Stimulated activated CD4-positive, alpha-beta T cell treated with anti-CD3 and anti-CD28 coated beads, Interleukin-1b, Interleukin-23, amount 100 ng/mL, for 1 hour (primary cell): ENCODE measurements around the gene BMP6.

Experiments
- DNase-seq, 2 donors: peaks; one replicate each; pipeline ENCODE4 v3.0.0-alpha.2; 2020; ENCODE audit warnings: low read depth in 2 of 2

Gene BMP6

GRCh38 chr6:7828124-7828523 lies 102.2 kb downstream of the BMP6 start:
- no peak for DNase-seq

GRCh38 chr6:7832904-7833750 lies 107.2 kb downstream of the BMP6 start:
- no peak for DNase-seq

- DNase-seq = no peak
Measured at GRCh38 chr6:7833751-7834070, 107.8 kb downstream of the BMP6 start.

DNA sequence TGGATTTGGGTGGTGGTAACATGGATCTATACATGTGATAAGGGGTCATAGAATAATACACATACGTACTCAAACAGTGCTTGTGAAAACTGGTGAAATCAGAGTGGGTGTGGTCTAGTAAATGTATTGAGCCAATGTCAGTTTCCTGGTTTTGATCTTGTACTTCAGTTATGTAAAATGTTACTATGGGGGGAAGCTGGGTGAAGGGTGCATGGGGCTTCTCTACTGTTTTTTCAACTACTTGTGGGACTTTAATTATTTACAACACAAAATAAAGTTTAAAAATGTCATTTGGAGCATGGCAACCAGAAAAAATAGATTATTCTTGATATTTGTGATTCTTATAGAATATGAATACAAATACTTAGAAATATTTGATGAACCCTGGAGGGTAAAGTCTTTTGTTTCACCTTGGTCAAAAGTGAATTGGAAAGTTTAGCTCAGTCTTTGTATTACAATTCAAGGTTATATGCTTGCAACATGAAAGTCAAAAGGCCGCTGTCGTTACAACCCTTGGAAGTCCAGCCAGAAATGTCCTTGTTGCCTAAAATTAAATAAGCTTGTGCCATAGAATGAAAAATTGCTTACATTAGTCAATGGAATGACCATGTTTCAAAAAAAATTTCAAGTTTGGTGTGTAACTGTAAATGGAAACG lies 110.6 kb downstream of the BMP6 start:
- DNase-seq = no peak

DNA sequence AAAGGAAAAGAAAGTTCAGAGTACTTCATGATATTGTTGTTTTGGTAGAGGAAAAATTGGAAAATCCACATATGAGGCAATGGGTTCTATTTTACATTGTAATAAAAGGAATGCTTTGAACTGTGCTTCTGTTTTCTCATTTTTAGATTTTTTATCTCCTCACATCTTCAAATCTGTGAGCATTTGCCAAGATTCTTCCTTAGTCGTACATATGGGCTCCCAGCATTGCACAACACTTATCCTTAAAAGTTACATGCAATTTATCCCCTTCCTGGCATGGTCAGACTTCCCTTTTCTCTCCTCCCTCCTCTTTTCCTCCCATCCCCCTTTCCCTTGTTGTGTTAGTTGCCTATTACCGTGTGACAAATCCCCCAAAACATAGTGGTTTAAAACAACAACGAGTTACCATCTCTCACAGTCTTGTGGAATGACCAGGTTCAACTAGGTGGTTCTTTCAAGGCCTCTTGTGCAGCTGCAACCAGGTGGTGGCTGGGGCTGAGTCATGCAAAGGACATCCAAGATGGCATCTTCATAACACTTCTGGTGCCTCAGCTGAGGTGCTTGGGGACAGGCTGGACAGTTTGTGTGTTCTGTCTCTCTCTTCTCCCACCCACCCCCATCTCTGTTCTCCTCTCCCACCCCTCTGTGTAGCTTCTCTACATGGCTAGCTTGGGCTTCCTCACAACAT lies 116.0 kb downstream of the BMP6 start:
- no peak for DNase-seq

- no peak for DNase-seq
Measured at GRCh38 chr6:7846966-7847818, 121.3 kb downstream of the BMP6 start.

GRCh38 chr6:7848229-7848628 lies 122.3 kb downstream of the BMP6 start:
- no peak for DNase-seq

DNA sequence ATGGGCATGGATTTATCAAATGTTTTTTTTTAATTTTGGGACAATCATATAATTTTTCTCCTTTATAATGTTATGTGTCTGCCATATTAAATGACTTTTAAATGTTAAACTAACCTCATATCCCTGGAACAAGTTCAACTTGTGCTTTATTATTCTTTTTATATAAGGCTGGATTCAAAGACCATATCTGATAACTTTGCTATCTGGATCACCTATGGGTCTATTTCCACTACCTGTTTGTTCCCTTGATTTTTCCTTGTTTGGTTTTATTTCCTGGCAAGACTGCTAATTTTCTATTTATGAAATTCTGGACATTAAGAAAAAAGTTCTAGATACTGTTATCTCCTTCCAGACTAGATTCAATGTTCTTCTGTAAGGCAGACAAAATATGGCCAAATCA lies 125.9 kb downstream of the BMP6 start:
- DNase-seq = no peak

DNA sequence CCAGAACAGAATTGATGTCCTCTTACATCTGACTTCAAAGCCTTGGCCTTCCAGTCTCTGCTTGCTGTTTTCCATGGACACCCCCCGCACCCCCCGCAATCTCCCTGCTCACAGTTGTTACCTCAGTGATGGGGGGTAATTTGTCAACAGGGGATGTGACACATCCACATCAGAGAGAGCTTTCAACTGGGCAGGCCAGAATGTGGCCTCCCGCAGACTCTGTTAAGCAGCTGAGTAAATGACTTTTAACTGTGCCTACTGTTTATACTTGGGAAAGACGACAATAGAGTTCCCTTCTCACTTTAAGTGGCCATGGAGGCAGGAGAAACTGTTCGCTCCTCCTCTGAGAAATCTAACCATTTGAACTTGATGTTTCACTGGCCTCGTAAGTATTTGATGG lies 133.7 kb downstream of the BMP6 start:
- DNase-seq = no peak

DNA sequence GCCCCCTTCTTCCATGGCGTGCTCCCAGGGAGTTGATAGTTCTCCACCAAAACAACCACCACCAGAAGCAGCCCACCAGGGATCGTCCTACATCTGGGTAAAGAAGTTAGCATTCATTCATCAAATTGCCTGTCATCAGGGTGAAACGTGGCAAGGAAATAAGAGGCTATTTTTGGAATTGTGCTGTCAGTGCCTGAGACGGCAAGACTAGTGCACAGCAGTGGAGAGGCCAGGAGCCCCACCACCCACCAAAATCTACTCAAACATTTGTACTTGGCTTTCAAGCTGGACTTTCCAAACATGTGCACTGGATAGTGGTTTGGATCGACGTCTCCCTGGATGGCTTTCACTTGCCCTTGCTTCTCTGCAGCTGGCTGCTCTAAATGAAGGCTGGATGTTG lies 139.9 kb downstream of the BMP6 start:
- DNase-seq = no peak

DNA sequence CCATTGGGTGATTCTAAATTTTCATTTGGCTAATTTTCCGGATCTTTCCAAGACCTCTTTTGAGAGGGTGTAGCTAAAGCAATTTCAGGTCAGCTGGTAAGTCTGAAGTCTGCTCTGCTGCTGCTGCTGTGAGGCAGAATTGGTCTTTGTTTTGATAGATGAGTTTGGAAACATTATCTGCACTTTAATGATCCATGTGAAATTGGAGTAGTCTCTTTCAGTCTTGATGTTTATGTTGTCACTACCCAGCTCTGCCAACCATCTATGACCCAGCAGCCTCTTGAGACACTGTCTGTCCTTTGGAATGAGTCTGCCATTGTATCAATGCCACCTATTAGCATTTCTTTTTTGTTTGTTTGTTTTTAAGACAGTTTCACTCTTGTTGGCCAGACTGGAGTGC lies 140.6 kb downstream of the BMP6 start:
- no peak for DNase-seq

GRCh38 chr6:7868926-7869325 lies 143.0 kb downstream of the BMP6 start:
- no peak for DNase-seq

DNA sequence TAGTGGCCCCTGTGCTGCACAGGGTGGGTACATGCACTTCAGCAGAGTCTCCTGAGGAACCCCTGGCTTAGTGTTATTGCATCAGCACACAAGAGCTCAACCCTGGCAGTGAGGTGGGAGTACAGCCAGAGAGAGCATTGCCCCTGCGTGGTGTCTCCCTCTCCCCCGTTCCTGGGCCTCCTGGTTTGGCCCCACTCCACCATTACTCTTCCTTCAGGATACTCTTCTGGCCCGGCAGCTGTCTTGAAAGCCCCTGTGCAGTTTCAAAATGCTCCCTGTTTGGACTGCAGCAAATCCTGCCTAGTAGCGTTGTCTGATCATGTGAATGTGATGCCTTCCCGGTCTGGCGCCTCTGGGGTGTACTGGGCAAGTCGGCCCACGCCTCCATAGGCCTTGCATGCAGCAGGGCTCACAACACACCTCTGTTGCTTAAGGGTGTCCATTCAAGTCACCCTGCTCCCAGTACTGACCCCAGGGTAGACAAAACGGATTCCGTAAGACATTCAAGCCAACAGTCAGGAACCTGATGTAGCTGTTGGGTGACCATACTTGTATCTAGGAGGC lies 152.6 kb downstream of the BMP6 start:
- no peak for DNase-seq

GRCh38 chr6:7879043-7879442 lies 153.1 kb downstream of the BMP6 start:
- DNase-seq = no peak

GRCh38 chr6:7879579-7879978 lies 153.7 kb downstream of the BMP6 start:
- DNase-seq = no peak

GRCh38 chr6:7879980-7880717 lies 154.2 kb downstream of the BMP6 start:
- no peak for DNase-seq

DNA sequence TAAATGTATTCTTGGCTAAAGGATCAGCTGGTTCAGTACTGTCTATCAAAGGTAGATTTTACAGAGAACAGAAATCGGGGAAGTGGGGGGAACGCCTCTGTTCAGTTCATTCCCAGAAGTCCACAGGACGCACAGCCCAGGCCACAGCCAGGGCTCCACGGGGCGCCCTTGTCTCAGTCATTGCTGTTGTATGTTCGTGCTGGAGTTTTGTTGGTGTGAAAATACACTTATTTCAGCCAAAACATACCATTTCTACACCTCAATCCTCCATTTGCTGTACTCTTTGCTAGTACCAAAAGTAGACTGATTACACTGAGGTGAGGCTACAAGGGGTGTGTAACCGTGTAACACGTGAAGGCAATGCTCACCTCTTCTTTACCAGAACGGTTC lies 154.8 kb downstream of the BMP6 start:
- no peak for DNase-seq

DNA sequence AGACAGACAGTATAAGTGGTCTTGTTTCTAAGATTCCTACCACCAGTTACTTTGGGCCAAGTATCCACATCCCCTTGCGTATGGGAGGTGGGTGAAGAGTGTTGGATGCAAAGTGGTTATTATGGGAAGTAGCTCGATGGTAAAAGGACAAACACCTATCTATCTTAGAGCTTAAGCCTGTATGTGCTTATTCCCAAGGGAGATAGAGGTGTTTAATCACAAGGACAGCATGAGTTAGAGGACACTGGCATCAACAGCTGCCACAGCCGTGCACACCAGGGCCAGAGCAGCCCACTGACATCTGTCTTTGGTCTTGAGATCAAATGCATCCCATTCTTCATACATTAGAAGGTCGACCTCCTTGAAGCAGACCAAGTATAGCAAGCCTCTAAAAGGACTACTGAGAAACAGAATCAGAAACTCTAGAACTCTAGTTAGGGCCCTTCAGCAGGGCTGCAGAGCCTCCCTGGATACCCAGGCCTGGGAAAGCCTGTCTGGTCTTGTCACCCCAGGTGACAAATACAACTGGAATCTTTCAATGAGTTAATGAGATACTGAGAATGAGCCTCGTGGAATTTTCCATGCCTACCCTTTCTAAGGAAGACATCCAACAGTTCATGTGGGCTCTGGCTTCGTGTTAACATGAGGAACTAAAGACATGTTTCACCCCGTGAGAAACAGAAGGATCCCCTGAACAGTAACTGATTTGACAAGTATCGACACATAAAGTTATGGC lies 156.0 kb downstream of the BMP6 start:
- DNase-seq = no peak

- no peak for DNase-seq
Measured at GRCh38 chr6:7882505-7883257, 156.8 kb downstream of the BMP6 start.

DNA sequence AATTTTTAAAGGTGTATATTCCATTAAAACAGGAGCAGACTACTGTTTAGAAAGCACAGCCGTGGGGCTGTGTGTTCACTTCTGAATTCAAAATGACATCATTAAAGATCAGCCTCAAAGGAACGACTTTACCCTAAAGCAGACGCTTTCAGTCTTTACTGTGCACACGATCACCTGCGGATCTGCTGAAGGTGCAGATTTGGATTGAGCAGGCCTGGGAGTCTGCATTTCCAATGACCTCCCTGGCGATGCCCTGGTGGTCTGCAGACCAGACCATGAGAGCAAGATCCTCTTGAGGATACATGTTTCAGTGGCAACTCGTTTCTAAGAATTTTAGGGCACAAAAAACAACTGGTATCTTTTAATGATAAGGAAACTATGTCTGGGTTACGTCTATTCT lies 157.5 kb downstream of the BMP6 start:
- DNase-seq = no peak
